VCaP (cell line): ENCODE measurements around the gene HSD11B2.

Experiments used
- H3K27ac ChIP-seq: fragments of 450-650 bp; 2 replicates; pipeline ENCODE4 v1.5.1; 2017
- CTCF ChIP-seq: fragments of 450-650 bp; conservative IDR thresholded peaks from 2 replicates; pipeline ENCODE4 v1.5.1; 2017; ENCODE audit warnings: mild to moderate bottlenecking, moderate library complexity

HSD11B2 gene

GRCh38 chr16:67459066-67459860 is 28.3 kb downstream of the HSD11B2 start:
- no peak for TF ChIP-seq CTCF
- peak overlapping the region; percentile 62 for H3K27ac ChIP-seq

- H3K27ac ChIP-seq = peak overlapping the region; percentile 62
- no peak for TF ChIP-seq CTCF
Observed at GRCh38 chr16:67459861-67460150, 28.9 kb downstream of the HSD11B2 start.

GRCh38 chr16:67460168-67460567 is 29.2 kb downstream of the HSD11B2 start:
- no peak for TF ChIP-seq CTCF
- peak overlapping the region; percentile 62 for H3K27ac ChIP-seq

- TF ChIP-seq CTCF = no peak
- peak overlapping the region; percentile 62 for H3K27ac ChIP-seq
Observed at GRCh38 chr16:67460961-67461360, 30.0 kb downstream of the HSD11B2 start.

GRCh38 chr16:67461600-67462278 is 30.8 kb downstream of the HSD11B2 start:
- TF ChIP-seq CTCF = no peak
- H3K27ac ChIP-seq = peak overlapping the region; percentile 62

- no peak for TF ChIP-seq CTCF
Observed at GRCh38 chr16:67462279-67462655, 31.3 kb downstream of the HSD11B2 start.

GRCh38 chr16:67463059-67463458 is 32.1 kb downstream of the HSD11B2 start:
- H3K27ac ChIP-seq = peak overlapping the region; percentile 62
- no peak for TF ChIP-seq CTCF

More at GRCh38 chr16:67462279-67462655, 31.3 kb downstream of the HSD11B2 start:
- peak overlapping the region; percentile 62 for H3K27ac ChIP-seq
